PC-9 (cell line): Measurements from ENCODE around the gene DCTD. TPM values are rescaled to one million over a fixed set of nuclear protein-coding genes. Genes with fewer than 3 reads are reported as not detected.

Source experiments
- BruUV-seq: library from RNA; stranded (reverse); fragments of 400-500 nt; replicated peaks from 2 replicates; lab custom pipeline; 2021; lab: Mats Ljungman, UMichigan
- CTCF ChIA-PET: fragments of 300-600 bp; sonication (Branson Sonifier 250); formaldehyde crosslinking; loops from one replicate; lab custom pipeline; 2022; ENCODE audit warnings: antibody characterized with exemption; lab: Charles Lee
- POLR2A ChIA-PET: fragments of 300-600 bp; sonication (Branson Sonifier 250); formaldehyde crosslinking; loops from one replicate; lab custom pipeline; 2022; ENCODE audit warnings: antibody characterized with exemption; ENCODE audit not compliant: unreplicated experiment; lab: Charles Lee
- DNase-seq, 2 experiments: peaks; one replicate each; pipeline versions ENCODE4 v3.0.0 to v3.0.0-alpha.2; 2015 to 2022; ENCODE audit warnings: mixed read lengths in 1 of 2
- H2AFZ ChIP-seq: fragments of 200-600 bp; sonication (generic); 2 replicates; pipeline ENCODE4 v1.8.1; 2017; ENCODE audit warnings: antibody characterized with exemption
- H3F3A ChIP-seq: fragments of 200-600 bp; sonication (generic); 2 replicates; pipeline ENCODE4 v1.8.1; 2017; ENCODE audit warnings: antibody characterized with exemption, mild to moderate bottlenecking, low read depth; ENCODE audit not compliant: insufficient read depth
- H3K27ac ChIP-seq: fragments of 200-600 bp; sonication (generic); 2 replicates; pipeline ENCODE4 v1.6.1; 2016; ENCODE audit warnings: mixed run types
- H3K27me3 ChIP-seq: fragments of 200-600 bp; sonication (generic); 2 replicates; pipeline ENCODE4 v1.6.1; 2016; ENCODE audit warnings: low read depth, mixed run types; ENCODE audit not compliant: insufficient read depth
- H3K36me3 ChIP-seq: fragments of 200-600 bp; sonication (generic); 2 replicates; pipeline ENCODE4 v1.6.1; 2016; ENCODE audit warnings: low read depth, mixed run types
- H3K4me1 ChIP-seq: fragments of 200-600 bp; sonication (generic); replicated peaks from 2 replicates; pipeline ENCODE4 v1.6.1; 2016; ENCODE audit warnings: mixed run types; ENCODE audit not compliant: insufficient read depth
- H3K4me2 ChIP-seq: fragments of 200-600 bp; sonication (generic); 2 replicates; pipeline ENCODE4 v1.6.1; 2017; ENCODE audit warnings: mixed run types
- H3K4me3 ChIP-seq: fragments of 200-600 bp; sonication (generic); 2 replicates; pipeline ENCODE4 v1.6.1; 2016; ENCODE audit warnings: mixed run types
- H3K79me2 ChIP-seq: fragments of 200-600 bp; sonication (generic); 2 replicates; pipeline ENCODE4 v1.6.1; 2017; ENCODE audit warnings: low read depth, mixed run types
- H3K9me2 ChIP-seq: fragments of 200-600 bp; sonication (generic); 2 replicates; pipeline ENCODE4 v1.8.1; 2017; ENCODE audit warnings: mild to moderate bottlenecking; ENCODE audit not compliant: insufficient read depth
- H3K9me3 ChIP-seq: fragments of 200-600 bp; sonication (generic); 2 replicates; pipeline ENCODE4 v1.8.1; 2016; ENCODE audit warnings: low read depth; ENCODE audit not compliant: insufficient read depth
- H4K20me1 ChIP-seq: fragments of 200-600 bp; sonication (generic); 2 replicates; pipeline ENCODE4 v1.8.1; 2017; ENCODE audit not compliant: insufficient read depth
- EZH2 ChIP-seq: fragments of 200-600 bp; sonication (generic); IDR thresholded peaks from 2 replicates; pipeline ENCODE4 v1.8.0; 2017; ENCODE audit warnings: antibody characterized with exemption, low read depth
- intact Hi-C: fragments of 100-400 bp; cut with micrococcal nuclease; formaldehyde crosslinking; loops from one replicate; pipeline ENCODE4 v1.10.0; 2022; ENCODE audit not compliant: unreplicated experiment
- total RNA-seq: library from RNA; stranded (reverse); gene quantifications from 2 replicates; pipeline ENCODE4 v1.2.3, GENCODE V29; 2021
- TF ChIP-seq, protein P1 (sequence below): fragments of 200-600 bp; sonication (generic); conservative IDR thresholded peaks from 2 replicates; pipeline ENCODE4 v1.6.1; 2017; ENCODE audit warnings: mixed run types, antibody characterized with exemption, mild to moderate bottlenecking, moderate library complexity

Gene DCTD
- total RNA-seq, 1 experiment from 2014 or later = 116 TPM

DNA sequence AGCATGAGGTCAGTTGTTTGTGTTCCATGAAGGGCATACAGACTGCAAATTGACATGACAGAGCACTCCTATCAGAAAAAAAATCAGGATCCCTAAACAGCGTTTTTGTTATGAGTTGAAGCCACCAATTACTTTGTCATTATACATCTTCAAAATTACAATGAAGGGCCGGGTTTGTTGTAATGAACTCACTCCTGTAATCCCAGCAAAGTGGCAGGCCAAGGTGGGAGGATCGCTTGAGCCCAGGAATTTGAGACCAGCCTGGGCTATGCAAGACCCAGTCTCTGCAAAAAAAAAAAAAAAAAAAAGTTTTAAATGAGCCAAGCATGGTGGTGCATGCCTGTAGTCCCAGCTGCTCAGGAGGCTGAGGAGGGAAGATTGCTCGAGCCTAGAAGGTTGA lies 3.5 kb upstream of the DCTD start:
- DNase-seq = no peak
- Histone ChIP-seq H3K27me3 (0 out of 2 replicates have a peak, but pooled peaks cover 3% of the 10 kb centered on the region), H3F3A (no peaks in the 10 kb centered on the region), H4K20me1 (no peaks in the 10 kb centered on the region), H3K9me3 (no peaks in the 10 kb centered on the region), H3K4me3 (no peak overlapping the region), H3K4me1 (0 out of 2 replicates have a peak, but pooled peaks cover 4% of the 10 kb centered on the region), H3K4me2 (no peak overlapping the region), H3K36me3 (no peaks in the 10 kb centered on the region), H3K79me2 (peaks cover 10% of the 10 kb centered on the region; the same call in 1 of the 2 replicates), H3K9me2 (no peaks in the 10 kb centered on the region), H3K27ac (no peak overlapping the region), H2AFZ (no peak overlapping the region)
- no TSS peak for BruUV-seq
- ChIA-PET POLR2A (no interaction called here), CTCF (no interaction called here)
- intact Hi-C loops = loop anchor here (5.0 to 10.0 kb wide), 2 partner anchors 1618 to 1776 kb away; no protein-coding TSS in a partner anchor
- TF ChIP-seq, protein P1, sequence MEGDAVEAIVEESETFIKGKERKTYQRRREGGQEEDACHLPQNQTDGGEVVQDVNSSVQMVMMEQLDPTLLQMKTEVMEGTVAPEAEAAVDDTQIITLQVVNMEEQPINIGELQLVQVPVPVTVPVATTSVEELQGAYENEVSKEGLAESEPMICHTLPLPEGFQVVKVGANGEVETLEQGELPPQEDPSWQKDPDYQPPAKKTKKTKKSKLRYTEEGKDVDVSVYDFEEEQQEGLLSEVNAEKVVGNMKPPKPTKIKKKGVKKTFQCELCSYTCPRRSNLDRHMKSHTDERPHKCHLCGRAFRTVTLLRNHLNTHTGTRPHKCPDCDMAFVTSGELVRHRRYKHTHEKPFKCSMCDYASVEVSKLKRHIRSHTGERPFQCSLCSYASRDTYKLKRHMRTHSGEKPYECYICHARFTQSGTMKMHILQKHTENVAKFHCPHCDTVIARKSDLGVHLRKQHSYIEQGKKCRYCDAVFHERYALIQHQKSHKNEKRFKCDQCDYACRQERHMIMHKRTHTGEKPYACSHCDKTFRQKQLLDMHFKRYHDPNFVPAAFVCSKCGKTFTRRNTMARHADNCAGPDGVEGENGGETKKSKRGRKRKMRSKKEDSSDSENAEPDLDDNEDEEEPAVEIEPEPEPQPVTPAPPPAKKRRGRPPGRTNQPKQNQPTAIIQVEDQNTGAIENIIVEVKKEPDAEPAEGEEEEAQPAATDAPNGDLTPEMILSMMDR = no peak
- no peak for TF ChIP-seq EZH2

DNA sequence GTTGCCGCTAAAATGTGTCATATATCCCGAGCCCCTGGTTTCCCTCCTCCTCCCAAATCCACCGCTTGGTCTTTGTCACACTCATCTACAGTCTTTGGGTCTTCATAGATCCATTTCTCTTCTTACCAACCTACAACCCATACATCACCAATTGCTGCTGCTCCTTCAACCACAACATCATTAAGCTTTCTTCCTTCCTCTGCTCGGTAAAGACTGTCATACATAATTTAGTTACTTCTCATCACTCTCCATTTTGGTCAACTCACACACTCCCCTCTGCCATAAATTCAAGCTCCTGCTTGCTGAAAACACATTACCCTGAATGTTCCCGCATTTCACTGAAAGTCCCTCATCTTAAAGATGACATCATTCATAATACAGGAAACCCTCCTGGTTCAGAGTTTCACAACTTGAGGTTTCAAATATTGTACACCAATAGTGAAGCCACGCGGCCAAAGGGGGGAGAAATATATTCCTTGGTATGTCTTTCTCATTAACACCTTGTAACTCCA lies 1.7 kb upstream of the DCTD start:
- H3K4me3 ChIP-seq = no peak overlapping the region
- POLR2A ChIA-PET = no interaction called here
- no peaks in the 10 kb centered on the region for H3K9me2 ChIP-seq
- no peaks in the 10 kb centered on the region for H3K36me3 ChIP-seq
- H3K9me3 ChIP-seq = no peaks in the 10 kb centered on the region
- H3K4me2 ChIP-seq = no peak overlapping the region; the same call in 1 of the 2 replicates
- no peaks in the 10 kb centered on the region for H4K20me1 ChIP-seq
- no peaks in the 10 kb centered on the region for H3F3A ChIP-seq
- 0 out of 2 replicates have a peak, but pooled peaks cover 4% of the 10 kb centered on the region for H3K4me1 ChIP-seq
- no peak overlapping the region for H2AFZ ChIP-seq
- 0 out of 2 replicates have a peak, but pooled peaks cover 3% of the 10 kb centered on the region for H3K27me3 ChIP-seq
- TF ChIP-seq, protein P1 = no peak
- CTCF ChIA-PET = interaction anchor here (0.6 kb wide), 1 partner anchor 113 kb away, joined by 6 read pairs; no protein-coding TSS in a partner anchor
- no TSS peak for BruUV-seq
- DNase-seq = no peak
- H3K79me2 ChIP-seq = peaks cover 10% of the 10 kb centered on the region; the same call in 1 of the 2 replicates
- intact Hi-C loops = loop anchor here (2.0 kb wide), 1 partner anchor 112 kb away; no protein-coding TSS in a partner anchor
- H3K27ac ChIP-seq = no peak overlapping the region

DNA sequence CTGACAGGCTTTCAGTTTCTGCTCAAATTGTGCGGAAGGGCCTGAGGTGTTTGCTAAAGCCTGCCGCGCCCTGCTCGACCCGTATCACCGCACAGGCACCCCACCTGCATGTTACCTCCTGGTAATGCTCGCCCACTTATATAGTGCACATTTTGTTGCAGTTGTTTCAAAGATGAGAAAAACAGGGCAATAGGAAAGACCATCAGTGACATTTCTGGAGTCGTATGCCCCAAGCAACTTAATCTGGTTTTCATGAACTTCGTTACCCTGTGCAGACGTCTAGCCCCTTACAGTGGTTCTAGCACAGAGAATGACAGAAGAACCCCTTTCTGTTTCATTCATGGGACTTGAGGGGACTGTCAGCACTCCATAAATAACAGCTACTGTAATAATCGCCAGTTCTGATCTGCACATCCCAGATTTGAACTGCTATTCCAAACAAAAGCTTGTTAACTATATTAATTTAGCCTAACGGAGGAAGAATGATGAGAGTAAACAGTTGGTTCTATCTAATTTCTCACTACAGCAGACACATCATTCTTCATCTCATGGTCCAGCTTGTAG lies 940 bp upstream of the DCTD start:
- Histone ChIP-seq H3K4me1 (0 out of 2 replicates have a peak, but pooled peaks cover 4% of the 10 kb centered on the region), H3K36me3 (no peaks in the 10 kb centered on the region), H3K9me3 (no peaks in the 10 kb centered on the region), H3K27me3 (0 out of 2 replicates have a peak, but pooled peaks cover 3% of the 10 kb centered on the region), H4K20me1 (no peaks in the 10 kb centered on the region), H3K4me3 (peak overlapping the region; percentile 79), H3K79me2 (peaks cover 10% of the 10 kb centered on the region; the same call in 1 of the 2 replicates), H3K27ac (no peak overlapping the region), H3K4me2 (peak overlapping the region; percentile 82), H3F3A (no peaks in the 10 kb centered on the region), H3K9me2 (no peaks in the 10 kb centered on the region), H2AFZ (peak overlapping the region; percentile 95)
- DNase-seq = no peak
- TF ChIP-seq, protein P1 = no peak; the same call in 1 of the 2 replicates
- intact Hi-C loops = loop anchor here (2.0 kb wide), 1 partner anchor 111 kb away; no protein-coding TSS in a partner anchor
- CTCF ChIA-PET = interaction anchor here (0.6 to 0.7 kb wide), 2 partner anchors 112 to 489 kb away, joined by 3 to 6 read pairs; no protein-coding TSS in a partner anchor
- POLR2A ChIA-PET = no interaction called here
- no TSS peak for BruUV-seq
